WTC11 (cell line): ENCODE measurements around the gene ADIPOQ.

Source experiments
- ATF3 ChIP-seq: sonication (generic); formaldehyde crosslinking; conservative IDR thresholded peaks from 2 replicates; pipeline ENCODE4 v1.8.1; 2022; ENCODE audit warnings: mild to moderate bottlenecking, missing genetic modification reagents
- CTCF ChIP-seq: fragments of 200-600 bp; IDR thresholded peaks from 2 replicates; pipeline ENCODE4 v1.8.0; 2022; ENCODE audit warnings: antibody characterized with exemption
- E2F5 ChIP-seq: sonication (generic); formaldehyde crosslinking; IDR thresholded peaks from 2 replicates; pipeline ENCODE4 v1.8.1; 2022; ENCODE audit warnings: mild to moderate bottlenecking, moderate library complexity, missing genetic modification reagents
- TEAD4 ChIP-seq: sonication (generic); formaldehyde crosslinking; IDR thresholded peaks from 2 replicates; pipeline ENCODE4 v1.8.0; 2022; ENCODE audit warnings: mild to moderate bottlenecking, missing genetic modification reagents

GRCh38 chr3:186902713-186903112, 60.2 kb downstream of the ADIPOQ start:
- TF ChIP-seq TEAD4 = no peak
- TF ChIP-seq ATF3 (CRISPR knock-in tag) = no peak
- TF ChIP-seq CTCF = no peak
- TF ChIP-seq E2F5 = no peak
